Activated gamma-delta T cell treated with anti-CD3 and anti-CD28 coated beads, Interleukin-2, amount 50 U/mL, for 16 hours (primary cell): ENCODE results near the gene MFSD12.

Source experiments
- DNase-seq: peaks from one replicate; pipeline ENCODE4 v3.0.0-alpha.2; 2020; ENCODE audit warnings: low read depth

MFSD12 gene

GRCh38 chr19:3557461-3558248, at the start of gene MFSD12:
MFSD12 (minus strand) TSS chr19:3557586; CDS start chr19:3557403, 183 bp downstream.
- peak; percentile 90 for DNase-seq

GRCh38 chr19:3606690-3607289, 49.4 kb upstream of the MFSD12 start, which contains the start of gene TBXA2R:
TBXA2R (minus strand) TSS chr19:3606875; CDS start chr19:3600634, 6,241 bp downstream.
- DNase-seq, result peak; percentile 39

- no peak for DNase-seq
Observed at GRCh38 chr19:3606174-3606689, 48.8 kb upstream of the MFSD12 start.

- DNase-seq, result no peak
Observed at GRCh38 chr19:3605770-3606169, 48.4 kb upstream of the MFSD12 start.

GRCh38 chr19:3605361-3605760, 48.0 kb upstream of the MFSD12 start:
- no peak for DNase-seq

GRCh38 chr19:3604987-3605343, 47.6 kb upstream of the MFSD12 start:
- DNase-seq, result no peak

GRCh38 chr19:3604227-3604986, 47.0 kb upstream of the MFSD12 start:
- no peak for DNase-seq

- no peak for DNase-seq
Observed at GRCh38 chr19:3603121-3603811, 45.9 kb upstream of the MFSD12 start.

- DNase-seq, result no peak
Observed at GRCh38 chr19:3601021-3601420, 43.6 kb upstream of the MFSD12 start.

GRCh38 chr19:3599776-3600187, 42.4 kb upstream of the MFSD12 start:
- no peak for DNase-seq

GRCh38 chr19:3595521-3596061, 38.2 kb upstream of the MFSD12 start:
- no peak for DNase-seq

GRCh38 chr19:3593156-3593555, 35.8 kb upstream of the MFSD12 start:
- no peak for DNase-seq

- DNase-seq, result no peak
Observed at GRCh38 chr19:3591876-3592613, 34.7 kb upstream of the MFSD12 start.

GRCh38 chr19:3590991-3591659, 33.7 kb upstream of the MFSD12 start:
- no peak for DNase-seq

- no peak for DNase-seq
Observed at GRCh38 chr19:3589949-3590348, 32.6 kb upstream of the MFSD12 start.

GRCh38 chr19:3589439-3589838, 32.1 kb upstream of the MFSD12 start:
- DNase-seq, result no peak

- no peak for DNase-seq
Observed at GRCh38 chr19:3586707-3587346, 29.4 kb upstream of the MFSD12 start.

GRCh38 chr19:3586127-3586626, 28.8 kb upstream of the MFSD12 start:
- DNase-seq, result peak; percentile 27

GRCh38 chr19:3585301-3586126, 28.1 kb upstream of the MFSD12 start, which contains the start of gene GIPC3:
GIPC3 (plus strand) TSS chr19:3585478; CDS start chr19:3585598, 120 bp downstream.
- no peak for DNase-seq
